Adipocyte (in vitro differentiated cells): Measurements from ENCODE around the gene MCEE.
"Not testable (repeated sequence)": the region's sequence is repeated elsewhere in the genome, so short reads cannot be mapped to it uniquely, and the experiment has no call there.

Experiments used
- DNase-seq: peaks from one replicate; pipeline ENCODE4 v3.0.0-alpha.2; 2015; ENCODE audit warnings: low read depth
- H3K27me3 ChIP-seq: replicated peaks from 2 replicates; pipeline ENCODE4 v1.7.0; 2013; ENCODE audit warnings: mild to moderate bottlenecking, low read length, moderate library complexity; ENCODE audit not compliant: control insufficient read depth, insufficient read depth
- H3K36me3 ChIP-seq: 2 replicates; pipeline ENCODE4 v1.7.0; 2013; ENCODE audit warnings: low read length, mild to moderate bottlenecking, moderate library complexity; ENCODE audit not compliant: control insufficient read depth, insufficient read depth, severe bottlenecking
- H3K4me1 ChIP-seq: 2 replicates; pipeline ENCODE4 v1.7.0; 2013; ENCODE audit warnings: mild to moderate bottlenecking, low read length, moderate library complexity; ENCODE audit not compliant: control insufficient read depth, insufficient read depth
- H3K4me3 ChIP-seq: 2 replicates; pipeline ENCODE4 v1.7.0; 2013; ENCODE audit warnings: mild to moderate bottlenecking, low read length, moderate library complexity
- H3K9ac ChIP-seq: 2 replicates; pipeline ENCODE4 v1.7.0; 2013; ENCODE audit warnings: mild to moderate bottlenecking, low read length, moderate library complexity
- H3K9me3 ChIP-seq: 2 replicates; pipeline ENCODE4 v1.7.0; 2013; ENCODE audit warnings: mild to moderate bottlenecking, low read length, moderate library complexity; ENCODE audit not compliant: control insufficient read depth

Gene MCEE

DNA sequence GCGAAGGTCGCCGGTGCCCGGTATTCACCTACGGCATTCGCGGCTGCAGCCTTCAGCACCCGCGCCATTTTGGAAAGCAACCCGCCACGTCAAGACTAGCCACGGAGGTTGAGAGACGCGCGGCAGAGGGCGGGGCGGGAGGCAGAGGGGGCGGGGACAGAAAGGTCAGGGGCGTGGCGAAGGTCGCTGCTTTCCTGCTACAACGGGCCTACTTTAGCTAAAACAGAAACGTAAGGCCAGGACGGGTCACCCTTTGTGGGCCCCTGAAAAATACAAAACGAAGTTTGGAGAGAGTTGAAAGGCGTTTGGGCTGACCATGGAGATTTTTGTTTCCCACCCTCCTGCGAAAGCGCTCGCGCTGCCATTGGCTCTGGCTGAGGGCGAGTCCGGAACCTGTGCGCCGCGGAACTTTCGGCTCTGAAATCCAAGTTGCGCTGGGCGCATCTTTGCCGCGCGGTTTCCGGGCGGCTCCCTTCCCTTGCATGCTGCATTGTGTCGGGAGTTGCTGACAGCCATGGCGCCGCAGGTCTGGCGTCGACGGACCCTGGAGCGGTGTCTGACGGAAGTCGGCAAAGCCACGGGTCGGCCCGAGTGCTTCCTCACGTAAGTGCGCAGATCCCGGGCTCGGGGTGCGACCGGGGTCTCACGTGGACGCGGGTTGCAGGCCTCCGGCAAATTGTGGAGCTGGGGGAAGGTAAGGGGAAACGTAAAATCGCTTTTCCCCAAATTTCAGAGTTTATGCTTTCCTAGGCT lies at the start of gene MCEE, which contains the start of gene MPHOSPH10:
TSS of gene MCEE (minus strand) at position 78 of the 753 bp plus-strand sequence. CDS start at position 68, 10 bp downstream.
TSS of gene MPHOSPH10 (plus strand) at position 483 of the 753 bp plus-strand sequence. CDS start at position 515, 32 bp downstream.
- Histone ChIP-seq H3K9me3 (no peaks in the 10 kb centered on the region), H3K4me1 (peaks cover 31% of the 10 kb centered on the region), H3K36me3 (peaks cover 25% of the 10 kb centered on the region), H3K9ac (peak within 1 kb of the TSS; percentile 95), H3K27me3 (no peaks in the 10 kb centered on the region), H3K4me3 (peak within 1 kb of the TSS; percentile 87)
- peak; percentile 97 for DNase-seq

- H3K9me3 ChIP-seq, H3K4me3 ChIP-seq, H3K36me3 ChIP-seq, H3K9ac ChIP-seq, H3K4me1 ChIP-seq, DNase-seq: not testable (repeated sequence)
- peaks cover 33% of the 10 kb centered on the region for H3K27me3 ChIP-seq
These were observed 48.8 kb upstream of the MCEE start for GRCh38 chr2:71178836-71179235.

DNA sequence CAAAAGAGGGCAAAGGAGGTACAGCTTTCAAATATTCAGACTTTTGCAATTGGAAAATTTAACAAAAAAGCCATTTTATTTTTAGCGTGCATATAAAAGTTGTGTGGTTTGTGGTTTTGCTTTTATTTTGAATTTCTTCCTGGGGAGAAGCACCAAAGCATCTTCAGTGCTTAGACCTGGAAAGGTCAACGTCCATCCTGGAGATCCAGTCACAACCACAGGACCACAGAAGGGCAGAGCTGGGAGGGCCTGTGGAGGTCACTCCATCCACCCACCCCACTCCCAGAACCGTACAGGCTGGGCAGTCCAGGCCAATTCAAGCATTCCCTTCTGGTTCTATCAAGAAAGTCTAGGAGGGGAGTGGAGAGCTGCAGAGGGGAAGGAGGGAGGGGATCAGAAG lies 44.2 kb upstream of the MCEE start:
- Histone ChIP-seq H3K27me3 (peaks cover 37% of the 10 kb centered on the region), H3K9me3 (no peaks in the 10 kb centered on the region), H3K4me1 (no peaks in the 10 kb centered on the region), H3K4me3 (no peak overlapping the region), H3K9ac (no peak overlapping the region), H3K36me3 (no peaks in the 10 kb centered on the region)
- DNase-seq = no peak

GRCh38 chr2:71173096-71173495 lies 43.1 kb upstream of the MCEE start:
- no peaks in the 10 kb centered on the region for H3K4me1 ChIP-seq

DNA sequence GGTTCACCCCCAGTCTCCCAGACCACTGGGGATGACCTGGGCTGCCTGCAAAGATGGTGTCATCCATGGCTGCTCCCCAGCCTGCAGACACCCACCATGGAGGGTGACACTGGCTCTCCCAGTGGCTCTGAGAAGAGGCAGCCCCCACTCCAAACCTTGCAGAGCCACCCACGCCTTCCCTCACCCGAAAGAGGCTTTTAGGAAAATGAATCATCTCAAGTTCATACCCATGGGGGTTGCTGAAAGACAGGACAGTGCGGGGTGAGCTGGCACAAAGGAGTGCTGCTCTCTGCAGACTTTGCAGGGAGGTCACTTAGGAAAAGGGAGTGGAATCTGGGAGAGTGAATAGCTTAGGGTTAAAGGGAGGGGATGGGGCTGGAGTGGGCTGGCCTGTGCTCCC lies 36.8 kb upstream of the MCEE start:
- no peak overlapping the region for H3K9ac ChIP-seq
- H3K36me3 ChIP-seq = no peaks in the 10 kb centered on the region
- DNase-seq = peak; percentile 11
- no peaks in the 10 kb centered on the region for H3K4me1 ChIP-seq
- no peaks in the 10 kb centered on the region for H3K27me3 ChIP-seq
- H3K9me3 ChIP-seq = no peaks in the 10 kb centered on the region
- H3K4me3 ChIP-seq = no peak overlapping the region

More at GRCh38 chr2:71173096-71173495, 43.1 kb upstream of the MCEE start:
- Histone ChIP-seq H3K4me3 (no peak overlapping the region), H3K36me3 (no peaks in the 10 kb centered on the region), H3K9me3 (no peaks in the 10 kb centered on the region), H3K27me3 (peaks cover 27% of the 10 kb centered on the region), H3K9ac (no peak overlapping the region)
- no peak for DNase-seq

DNA sequence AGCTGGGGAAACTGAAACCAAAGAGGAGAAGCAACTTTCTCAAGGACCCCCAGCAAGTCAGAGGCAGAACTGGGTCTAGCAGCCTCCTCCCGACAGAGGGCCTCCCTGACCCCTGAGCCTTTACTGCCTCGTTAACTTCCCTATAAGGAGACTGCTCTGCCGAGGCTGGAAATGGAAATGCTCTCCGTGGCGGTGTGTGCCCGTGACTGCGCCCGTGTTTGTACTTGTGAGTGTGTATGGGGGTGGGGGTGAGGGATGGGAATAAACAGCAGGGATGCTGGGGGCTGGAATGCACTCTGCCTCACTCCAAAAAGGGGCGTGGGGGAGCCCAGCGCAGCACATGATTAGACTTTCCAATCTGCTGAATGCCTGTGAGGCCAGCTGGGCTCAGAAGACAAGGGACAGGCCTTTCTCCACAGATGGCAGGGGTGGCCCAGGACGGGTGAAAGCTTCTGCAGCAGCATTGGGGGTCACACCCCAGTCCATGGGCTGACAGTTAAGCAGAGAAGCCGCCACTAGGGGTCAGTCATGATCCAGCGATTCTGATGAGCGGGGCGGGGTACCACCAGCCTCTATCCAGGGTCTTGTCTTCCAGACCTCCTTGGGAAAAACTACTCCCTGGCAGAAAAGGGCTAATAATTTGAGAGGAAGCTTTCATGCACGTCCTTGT lies 27.2 kb upstream of the MCEE start:
- no peak overlapping the region for H3K9ac ChIP-seq
- H3K27me3 ChIP-seq = peaks cover 23% of the 10 kb centered on the region
- peak; percentile 69 for DNase-seq
- H3K4me1 ChIP-seq = peaks cover 2% of the 10 kb centered on the region
- H3K4me3 ChIP-seq = peak overlapping the region; percentile 18
- H3K9me3 ChIP-seq = no peaks in the 10 kb centered on the region
- no peaks in the 10 kb centered on the region for H3K36me3 ChIP-seq

GRCh38 chr2:71156573-71156972 lies 26.5 kb upstream of the MCEE start:
- Histone ChIP-seq H3K36me3 (no peaks in the 10 kb centered on the region), H3K9me3 (no peaks in the 10 kb centered on the region), H3K27me3 (peaks cover 23% of the 10 kb centered on the region), H3K9ac (no peak overlapping the region), H3K4me1 (peaks cover 2% of the 10 kb centered on the region), H3K4me3 (peak overlapping the region; percentile 18)
- DNase-seq = peak; percentile 37

DNA sequence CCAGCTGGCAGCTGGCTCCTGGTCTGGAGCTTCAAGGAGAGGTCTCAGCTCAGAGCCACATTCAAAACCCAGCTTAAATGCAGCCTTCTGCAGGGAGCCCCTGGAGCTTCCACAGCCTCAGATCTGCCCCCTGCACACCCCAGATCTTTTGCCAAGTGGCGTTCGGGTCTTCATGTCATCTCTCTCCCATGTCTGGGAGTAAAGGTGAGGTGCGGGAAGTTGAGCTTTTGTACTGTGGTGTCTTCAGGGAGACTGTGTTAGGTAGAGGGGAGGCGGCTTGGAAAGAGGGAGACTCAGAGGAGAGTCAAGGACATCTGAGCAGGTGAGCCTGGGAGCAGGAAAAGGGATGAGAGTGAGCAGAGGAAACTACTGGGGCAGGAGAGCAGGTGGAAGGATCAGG lies 25.8 kb upstream of the MCEE start:
- Histone ChIP-seq H3K4me3 (no peak overlapping the region), H3K36me3 (no peaks in the 10 kb centered on the region), H3K9ac (no peak overlapping the region), H3K27me3 (peaks cover 23% of the 10 kb centered on the region), H3K4me1 (peaks cover 2% of the 10 kb centered on the region), H3K9me3 (no peaks in the 10 kb centered on the region)
- DNase-seq = no peak

- Histone ChIP-seq H3K9ac (no peak overlapping the region), H3K4me1 (peaks cover under 1% of the 10 kb centered on the region), H3K9me3 (no peaks in the 10 kb centered on the region), H3K36me3 (peaks cover 9% of the 10 kb centered on the region), H3K4me3 (no peak overlapping the region), H3K27me3 (peaks cover 23% of the 10 kb centered on the region)
- DNase-seq = no peak
These were observed 24.8 kb upstream of the MCEE start for GRCh38 chr2:71154798-71155197.

DNA sequence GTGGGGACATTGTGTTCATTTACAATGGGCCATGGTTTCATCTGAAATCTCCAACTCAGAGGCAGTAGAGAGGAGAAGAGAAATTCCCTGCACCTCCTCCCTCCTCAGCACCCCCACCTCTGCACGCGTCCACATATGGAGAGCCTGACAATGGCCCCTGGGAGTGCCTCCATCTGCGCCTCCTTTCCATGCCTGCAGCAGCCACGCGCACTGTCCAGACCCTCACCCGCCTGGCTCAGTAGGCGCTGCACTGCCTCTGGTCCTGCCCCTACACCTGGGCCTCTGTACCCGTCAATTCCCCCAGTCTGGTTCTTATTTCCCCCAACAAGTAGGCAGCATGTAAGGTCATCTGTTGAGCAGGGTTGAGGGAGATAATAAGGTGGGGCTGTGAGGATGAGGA lies 24.2 kb upstream of the MCEE start:
- Histone ChIP-seq H3K4me3 (no peak overlapping the region), H3K4me1 (no peaks in the 10 kb centered on the region), H3K27me3 (peaks cover 23% of the 10 kb centered on the region), H3K9me3 (no peaks in the 10 kb centered on the region), H3K36me3 (peaks cover 14% of the 10 kb centered on the region), H3K9ac (no peak overlapping the region)
- DNase-seq = no peak

DNA sequence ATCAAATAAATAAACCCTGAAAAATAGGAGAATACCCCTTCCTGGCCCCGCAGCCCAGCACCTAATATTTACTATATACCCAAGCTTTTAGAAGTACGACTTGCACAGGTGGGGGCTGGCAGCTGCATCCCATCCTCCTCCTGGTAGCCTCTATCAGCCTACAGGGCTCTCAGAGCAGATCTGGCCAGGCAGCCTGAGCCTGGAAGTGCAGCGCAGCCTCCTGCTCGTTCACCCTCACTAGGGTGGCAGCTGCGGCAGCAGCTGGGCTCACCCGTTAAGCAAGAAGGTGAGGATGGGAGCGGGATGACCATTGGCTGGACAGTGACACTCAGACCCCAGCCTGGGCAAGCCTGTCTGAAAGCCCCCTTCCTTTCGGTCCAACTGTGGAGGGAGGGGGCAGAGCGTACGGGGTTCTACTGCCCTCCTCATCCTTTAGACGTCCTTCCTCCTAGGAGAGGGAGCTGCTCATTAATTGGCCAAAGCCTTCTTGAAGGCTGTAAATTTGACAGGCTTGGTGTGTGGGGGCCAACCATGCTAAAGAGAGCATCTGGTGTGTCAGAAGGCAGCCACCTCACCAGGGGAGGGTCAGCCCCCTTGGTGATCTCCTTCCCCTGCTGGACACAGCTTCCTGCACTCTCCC lies 23.7 kb upstream of the MCEE start:
- no peaks in the 10 kb centered on the region for H3K4me1 ChIP-seq
- H3K27me3 ChIP-seq = peaks cover 23% of the 10 kb centered on the region
- peaks cover 20% of the 10 kb centered on the region for H3K36me3 ChIP-seq
- DNase-seq = no peak
- no peak overlapping the region for H3K4me3 ChIP-seq
- H3K9ac ChIP-seq = no peak overlapping the region
- no peaks in the 10 kb centered on the region for H3K9me3 ChIP-seq
